NCI-H2171 (cell line): ENCODE data around the gene PPM1H.
"Not testable (repeated sequence)": the region's sequence is repeated elsewhere in the genome, so short reads cannot be mapped to it uniquely, and the experiment has no call there.

Experiments used
- DNase-seq: peaks from one replicate; lab custom pipeline; 2025; lab: John Stamatoyannopoulos, UW

The PPM1H gene

GRCh38 chr12:62908674-62909073, 26.3 kb downstream of the PPM1H start:
- no peak for DNase-seq

GRCh38 chr12:62907561-62907960, 27.4 kb downstream of the PPM1H start:
- no peak for DNase-seq

- no peak for DNase-seq
These were observed 27.9 kb downstream of the PPM1H start for GRCh38 chr12:62907078-62907477.

- DNase-seq, result no peak
These were observed 31.8 kb downstream of the PPM1H start for GRCh38 chr12:62903151-62903550.

- peak; percentile 12 for DNase-seq
These were observed 34.2 kb downstream of the PPM1H start for GRCh38 chr12:62900686-62901272.

- DNase-seq, result no peak
These were observed 35.2 kb downstream of the PPM1H start for GRCh38 chr12:62899568-62900390.

- no peak for DNase-seq
These were observed 36.4 kb downstream of the PPM1H start for GRCh38 chr12:62898526-62898925.

GRCh38 chr12:62895351-62895877, 39.5 kb downstream of the PPM1H start:
- DNase-seq, result no peak

GRCh38 chr12:62893276-62893675, 41.7 kb downstream of the PPM1H start:
- no peak for DNase-seq

- DNase-seq, result no peak
These were observed 43.0 kb downstream of the PPM1H start for GRCh38 chr12:62891805-62892549.

GRCh38 chr12:62888454-62889110, 46.4 kb downstream of the PPM1H start:
- DNase-seq, result no peak

- no peak for DNase-seq
These were observed 48.2 kb downstream of the PPM1H start for GRCh38 chr12:62886796-62887195.

- no peak for DNase-seq
These were observed 49.7 kb downstream of the PPM1H start for GRCh38 chr12:62885242-62885641.

- DNase-seq, result not testable (repeated sequence)
These were observed 50.1 kb downstream of the PPM1H start for GRCh38 chr12:62884832-62885231.

GRCh38 chr12:62882696-62883095, 52.3 kb downstream of the PPM1H start:
- no peak for DNase-seq

GRCh38 chr12:62882140-62882539, 52.8 kb downstream of the PPM1H start:
- DNase-seq, result no peak

- no peak for DNase-seq
These were observed 55.3 kb downstream of the PPM1H start for GRCh38 chr12:62879691-62880090.

- not testable (repeated sequence) for DNase-seq
These were observed 55.7 kb downstream of the PPM1H start for GRCh38 chr12:62879228-62879627.

GRCh38 chr12:62878211-62878610, 56.7 kb downstream of the PPM1H start:
- DNase-seq, result no peak

GRCh38 chr12:62876938-62877548, 57.9 kb downstream of the PPM1H start:
- DNase-seq, result no peak

GRCh38 chr12:62873826-62874448, 61.0 kb downstream of the PPM1H start:
- DNase-seq, result no peak
